Measurements from ENCODE around the gene CLIP1.

The CLIP1 gene

GRCh38 chr12:122336015-122336946 is 86.2 kb downstream of the CLIP1 start:
- no peak overlapping the region for H3K4me3 ChIP-seq (ENCODE audit: low read depth, low read length)
- no peak for TF ChIP-seq POLR2A (IDR thresholded peaks at IDR 0.05; ENCODE audit: extremely low read depth, insufficient read length)
- TF ChIP-seq, protein P1, sequence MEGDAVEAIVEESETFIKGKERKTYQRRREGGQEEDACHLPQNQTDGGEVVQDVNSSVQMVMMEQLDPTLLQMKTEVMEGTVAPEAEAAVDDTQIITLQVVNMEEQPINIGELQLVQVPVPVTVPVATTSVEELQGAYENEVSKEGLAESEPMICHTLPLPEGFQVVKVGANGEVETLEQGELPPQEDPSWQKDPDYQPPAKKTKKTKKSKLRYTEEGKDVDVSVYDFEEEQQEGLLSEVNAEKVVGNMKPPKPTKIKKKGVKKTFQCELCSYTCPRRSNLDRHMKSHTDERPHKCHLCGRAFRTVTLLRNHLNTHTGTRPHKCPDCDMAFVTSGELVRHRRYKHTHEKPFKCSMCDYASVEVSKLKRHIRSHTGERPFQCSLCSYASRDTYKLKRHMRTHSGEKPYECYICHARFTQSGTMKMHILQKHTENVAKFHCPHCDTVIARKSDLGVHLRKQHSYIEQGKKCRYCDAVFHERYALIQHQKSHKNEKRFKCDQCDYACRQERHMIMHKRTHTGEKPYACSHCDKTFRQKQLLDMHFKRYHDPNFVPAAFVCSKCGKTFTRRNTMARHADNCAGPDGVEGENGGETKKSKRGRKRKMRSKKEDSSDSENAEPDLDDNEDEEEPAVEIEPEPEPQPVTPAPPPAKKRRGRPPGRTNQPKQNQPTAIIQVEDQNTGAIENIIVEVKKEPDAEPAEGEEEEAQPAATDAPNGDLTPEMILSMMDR (IDR thresholded peaks at IDR 0.05; ENCODE audit: low read depth, low read length) = peak; percentile 90
- DNase-seq (ENCODE audit: low read depth) = peak; percentile 72

DNA sequence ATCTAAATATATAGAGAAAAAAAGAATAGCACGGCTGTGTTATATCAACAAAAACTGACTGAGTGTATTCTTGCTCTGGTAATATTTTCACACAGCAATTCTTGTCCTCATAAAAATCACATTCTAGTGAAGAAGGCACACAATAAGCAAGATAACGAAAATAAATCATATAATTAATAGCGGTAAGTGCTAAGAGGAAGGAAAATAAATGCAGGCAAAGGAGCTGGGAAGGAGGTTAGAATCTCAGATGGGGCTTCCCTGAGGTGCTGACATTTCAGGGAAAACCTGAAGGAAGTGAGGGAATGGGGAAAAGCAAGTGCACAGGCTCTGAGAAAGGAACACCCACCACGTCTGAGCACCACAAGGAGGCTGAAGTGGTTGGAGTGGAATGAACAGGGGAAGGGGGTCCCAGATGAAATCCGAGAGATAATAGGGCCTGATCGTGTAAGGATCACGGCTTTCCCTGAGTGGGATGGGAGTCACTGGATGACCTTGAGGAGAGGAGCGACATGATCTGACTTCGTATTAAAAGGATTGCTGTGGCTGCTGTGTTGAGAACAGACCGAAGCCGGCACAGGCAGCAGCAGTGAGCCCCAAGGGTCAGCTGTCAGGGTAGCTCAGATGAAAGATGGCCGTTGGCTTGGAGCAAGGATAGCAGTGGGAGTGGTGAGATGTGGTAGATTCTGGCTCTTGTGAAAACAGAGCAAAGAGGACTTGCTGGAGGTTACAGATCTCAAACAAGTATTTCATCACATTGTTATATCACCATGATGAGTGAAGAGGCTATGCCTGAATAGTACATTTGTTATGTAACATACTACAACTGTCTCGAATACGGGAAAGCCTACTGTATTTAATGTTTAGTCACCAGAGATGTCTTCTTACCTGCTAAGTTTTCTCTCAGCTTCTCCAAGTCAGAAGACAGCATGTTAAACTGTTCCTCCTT is 89.1 kb downstream of the CLIP1 start:
- peak; percentile 23 for DNase-seq (ENCODE audit: low read depth)
- H3K4me3 ChIP-seq (ENCODE audit: low read depth, low read length) = no peak overlapping the region
- TF ChIP-seq, protein P1 (IDR thresholded peaks at IDR 0.05; ENCODE audit: low read depth, low read length) = no peak
- TF ChIP-seq MYC (IDR thresholded peaks at IDR 0.05; ENCODE audit: low read depth, low read length) (no peak), POLR2A (IDR thresholded peaks at IDR 0.05; ENCODE audit: extremely low read depth, insufficient read length) (no peak), MAX (IDR thresholded peaks at IDR 0.05; ENCODE audit: low read depth, low read length) (no peak)

DNA sequence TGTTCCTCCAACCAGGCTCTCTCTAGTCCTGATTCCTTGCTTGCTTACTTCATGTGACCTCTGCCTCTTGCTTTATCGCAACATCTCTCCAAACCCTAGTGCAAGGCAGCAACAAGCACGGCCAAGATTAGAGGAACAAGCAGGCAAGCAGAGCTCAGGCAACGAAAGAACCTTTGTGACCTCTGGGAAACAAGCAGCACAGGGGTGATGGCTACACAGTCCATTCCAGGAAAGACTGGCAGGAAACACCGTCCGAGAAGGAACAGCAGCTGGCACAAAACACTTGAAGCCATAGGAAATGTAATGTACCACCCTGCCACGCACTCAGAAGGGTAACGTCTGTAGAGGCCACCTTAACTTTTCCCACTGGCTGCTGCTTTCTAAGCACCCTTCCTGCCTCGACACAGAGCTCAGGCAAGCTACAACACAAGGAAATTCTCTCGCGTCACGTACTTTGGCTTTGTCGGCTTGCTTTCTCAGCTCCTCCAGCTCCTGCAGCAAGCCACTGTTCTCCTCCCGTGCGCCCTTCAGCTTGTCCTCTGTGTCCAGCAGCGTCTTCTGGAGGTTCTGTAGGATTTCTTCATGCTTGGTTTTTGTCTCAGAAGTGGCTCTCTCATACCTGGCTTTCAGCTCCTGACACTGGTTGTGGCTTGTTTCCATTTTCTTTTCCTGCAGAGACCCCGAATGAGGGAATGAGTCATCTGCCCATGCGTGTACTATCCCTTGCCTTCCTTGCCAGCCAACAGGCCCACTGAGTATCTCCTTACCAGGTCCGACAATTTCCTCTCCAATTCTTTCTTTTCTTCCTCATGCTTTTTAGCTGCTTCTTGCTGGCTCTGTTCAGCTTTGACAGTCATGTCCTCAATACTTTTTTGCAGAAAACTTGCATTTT is 94.7 kb downstream of the CLIP1 start:
- DNase-seq (ENCODE audit: low read depth) = no peak
- H3K4me3 ChIP-seq (ENCODE audit: low read depth, low read length) = no peak overlapping the region
- no peak for TF ChIP-seq MAX (IDR thresholded peaks at IDR 0.05; ENCODE audit: low read depth, low read length)
- TF ChIP-seq MYC (IDR thresholded peaks at IDR 0.05; ENCODE audit: low read depth, low read length) = no peak
- no peak for TF ChIP-seq POLR2A (IDR thresholded peaks at IDR 0.05; ENCODE audit: extremely low read depth, insufficient read length)

DNA sequence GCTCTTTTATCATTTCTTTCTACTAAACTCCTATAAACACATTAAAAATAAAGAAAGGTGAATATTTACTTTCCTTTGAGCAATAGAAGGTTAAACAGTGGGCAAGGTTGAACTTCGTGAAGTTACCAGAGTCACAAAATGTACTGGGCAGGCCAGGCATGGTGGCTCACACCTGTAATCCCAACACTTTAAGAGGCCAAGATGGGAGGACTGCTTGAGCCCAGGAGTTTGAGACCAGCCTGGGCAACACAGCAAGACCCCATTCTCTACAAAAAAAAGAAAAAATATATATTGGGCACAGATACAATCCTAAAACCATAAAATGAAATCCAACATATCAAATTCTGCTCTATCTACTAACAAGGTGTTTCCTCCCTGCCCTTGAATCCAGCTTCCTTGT is 95.5 kb downstream of the CLIP1 start:
- TF ChIP-seq MYC (IDR thresholded peaks at IDR 0.05; ENCODE audit: low read depth, low read length) (no peak), MAX (IDR thresholded peaks at IDR 0.05; ENCODE audit: low read depth, low read length) (no peak)
- no peak for DNase-seq (ENCODE audit: low read depth)
- no peak overlapping the region for H3K4me3 ChIP-seq (ENCODE audit: low read depth, low read length)

- H3K4me3 ChIP-seq (ENCODE audit: low read depth, low read length) = no peak overlapping the region
- TF ChIP-seq, protein P1 (IDR thresholded peaks at IDR 0.05; ENCODE audit: low read depth, low read length) = no peak
- TF ChIP-seq POLR2A (IDR thresholded peaks at IDR 0.05; ENCODE audit: extremely low read depth, insufficient read length) = no peak
- no peak for TF ChIP-seq MAX (IDR thresholded peaks at IDR 0.05; ENCODE audit: low read depth, low read length)
- no peak for TF ChIP-seq MYC (IDR thresholded peaks at IDR 0.05; ENCODE audit: low read depth, low read length)
- DNase-seq (ENCODE audit: low read depth) = no peak
Measured at GRCh38 chr12:122326586-122326985, 95.9 kb downstream of the CLIP1 start.

- DNase-seq (ENCODE audit: low read depth) = no peak
- H3K4me3 ChIP-seq (ENCODE audit: low read depth, low read length) = no peak overlapping the region
- no peak for TF ChIP-seq MAX (IDR thresholded peaks at IDR 0.05; ENCODE audit: low read depth, low read length)
- TF ChIP-seq, protein P1 (IDR thresholded peaks at IDR 0.05; ENCODE audit: low read depth, low read length) = no peak
- TF ChIP-seq POLR2A (IDR thresholded peaks at IDR 0.05; ENCODE audit: extremely low read depth, insufficient read length) = no peak
- TF ChIP-seq MYC (IDR thresholded peaks at IDR 0.05; ENCODE audit: low read depth, low read length) = no peak
Measured at GRCh38 chr12:122323311-122324019, 99.0 kb downstream of the CLIP1 start.
